Hypothalamus (tissue), 51 donors: Measurements from ENCODE around the gene KRTAP12-3.
"Not testable (repeated sequence)": the region's sequence is repeated elsewhere in the genome, so short reads cannot be mapped to it uniquely, and the experiment has no call there.

Experiments used
- DNase-seq, 51 donors: peaks; one replicate each; lab custom pipeline; 2025; lab: John Stamatoyannopoulos, UW

Gene KRTAP12-3

GRCh38 chr21:44682580-44683151, 24.9 kb downstream of the KRTAP12-3 start:
- DNase-seq: no peak

GRCh38 chr21:44684077-44684476, 26.3 kb downstream of the KRTAP12-3 start:
- DNase-seq: no peak

- DNase-seq: no peak
These were observed 26.8 kb downstream of the KRTAP12-3 start for GRCh38 chr21:44684483-44684882.

GRCh38 chr21:44685050-44685449, 27.3 kb downstream of the KRTAP12-3 start:
- not testable (repeated sequence) for DNase-seq

- no peak for DNase-seq
These were observed 28.5 kb downstream of the KRTAP12-3 start for GRCh38 chr21:44686000-44686781.

- no peak for DNase-seq
These were observed 29.3 kb downstream of the KRTAP12-3 start for GRCh38 chr21:44686843-44687561.

- no peak for DNase-seq
These were observed 29.9 kb downstream of the KRTAP12-3 start for GRCh38 chr21:44687671-44688070.

- DNase-seq: not testable (repeated sequence)
These were observed 32.0 kb downstream of the KRTAP12-3 start for GRCh38 chr21:44689740-44690139.

- DNase-seq: no peak
These were observed 34.0 kb downstream of the KRTAP12-3 start for GRCh38 chr21:44691686-44692085.

- DNase-seq: no peak
These were observed 35.2 kb downstream of the KRTAP12-3 start for GRCh38 chr21:44692798-44693512.

- DNase-seq: no peak
These were observed 37.0 kb downstream of the KRTAP12-3 start for GRCh38 chr21:44694776-44695175.

- no peak for DNase-seq
These were observed 37.5 kb downstream of the KRTAP12-3 start for GRCh38 chr21:44695184-44695583.

GRCh38 chr21:44695641-44696040, 37.9 kb downstream of the KRTAP12-3 start:
- no peak for DNase-seq

- no peak for DNase-seq
These were observed 38.8 kb downstream of the KRTAP12-3 start for GRCh38 chr21:44696572-44696971.

GRCh38 chr21:44697172-44697810, 39.6 kb downstream of the KRTAP12-3 start, which contains the start of gene KRTAP10-12:
Gene KRTAP10-12, plus strand, starts transcription at chr21:44697172. Its CDS starts 30 bp downstream, at chr21:44697202.
- not testable (repeated sequence) for DNase-seq

- DNase-seq: no peak
These were observed 40.3 kb downstream of the KRTAP12-3 start for GRCh38 chr21:44697811-44698734.

GRCh38 chr21:44699502-44700001, 41.8 kb downstream of the KRTAP12-3 start:
- no peak for DNase-seq

GRCh38 chr21:44700101-44701022, 42.6 kb downstream of the KRTAP12-3 start:
- DNase-seq: no peak
